ENCODE results near the gene DCBLD1.
"Not testable (repeated sequence)": the region's sequence is repeated elsewhere in the genome, so short reads cannot be mapped to it uniquely, and the experiment has no call there.

The DCBLD1 gene

DNA sequence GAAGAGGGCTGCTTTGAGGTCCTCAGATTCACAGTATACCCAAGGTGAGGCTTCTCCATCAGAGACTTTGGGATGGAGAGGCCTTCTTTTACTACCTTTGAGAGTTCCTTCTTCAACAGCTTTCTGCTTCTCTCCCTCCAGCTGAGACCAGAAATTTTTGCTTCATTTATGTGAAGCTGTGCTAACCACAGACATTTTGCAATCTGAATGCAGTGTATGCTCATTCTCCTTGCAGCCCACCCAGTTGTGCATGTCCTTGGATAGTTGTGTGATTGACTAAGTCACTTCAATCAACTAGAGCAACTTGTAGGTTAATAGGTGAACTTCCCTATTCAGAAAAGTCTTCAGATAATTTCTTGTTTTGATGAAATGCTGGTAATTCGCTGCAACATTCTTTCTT, 20.1 kb downstream of the DCBLD1 start:
- no peak for DNase-seq

DNA sequence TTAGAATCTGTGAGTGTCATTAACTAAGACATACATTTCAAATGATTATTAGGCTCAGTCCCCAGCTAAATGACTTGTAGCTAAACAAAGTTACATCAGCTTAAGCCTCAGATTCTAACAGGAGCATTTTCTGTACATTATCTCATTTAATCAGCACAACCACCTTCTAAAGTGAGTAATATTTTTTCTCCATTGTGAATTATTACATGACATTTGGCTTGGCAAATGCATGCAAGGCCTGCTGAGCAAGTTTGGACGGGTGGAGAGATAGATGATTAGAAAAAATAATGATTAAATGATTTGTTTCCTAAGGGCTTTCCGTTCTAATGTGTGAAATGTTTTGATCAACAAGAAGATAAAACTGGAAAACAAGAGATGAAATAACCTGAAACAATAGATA, 20.7 kb downstream of the DCBLD1 start:
- no peak for DNase-seq

DNA sequence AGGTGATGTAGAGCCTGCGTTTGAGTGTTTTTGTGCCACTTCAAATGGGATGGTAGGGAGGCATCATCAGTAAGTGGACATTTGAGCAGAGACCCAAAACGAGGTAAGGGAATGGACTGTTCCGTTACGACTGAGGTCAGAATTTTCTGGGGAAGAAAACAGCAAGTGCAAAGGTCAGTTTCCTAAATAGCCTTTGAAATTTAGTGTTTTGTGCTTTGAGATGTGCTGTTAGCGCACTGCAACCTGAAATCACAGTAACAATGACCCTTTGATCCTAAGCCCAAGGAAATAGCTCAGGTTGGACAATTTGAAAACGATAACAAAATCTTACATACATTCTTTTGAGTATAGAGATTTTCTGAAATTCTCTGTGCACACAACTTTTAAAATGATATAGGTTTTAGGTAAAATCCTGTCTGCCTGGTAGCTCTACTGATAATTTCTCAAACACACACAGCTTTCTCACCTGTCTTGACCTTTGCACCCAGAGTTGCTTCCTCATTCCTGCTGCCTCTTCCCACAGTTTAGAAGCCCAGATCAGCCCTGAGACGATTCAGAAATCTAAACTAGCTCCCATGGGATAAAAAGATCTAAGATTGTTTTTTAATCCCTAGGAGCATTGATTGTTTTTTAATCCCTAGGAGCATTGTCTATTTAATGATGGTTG, 22.1 kb downstream of the DCBLD1 start:
- no peak for DNase-seq

DNA sequence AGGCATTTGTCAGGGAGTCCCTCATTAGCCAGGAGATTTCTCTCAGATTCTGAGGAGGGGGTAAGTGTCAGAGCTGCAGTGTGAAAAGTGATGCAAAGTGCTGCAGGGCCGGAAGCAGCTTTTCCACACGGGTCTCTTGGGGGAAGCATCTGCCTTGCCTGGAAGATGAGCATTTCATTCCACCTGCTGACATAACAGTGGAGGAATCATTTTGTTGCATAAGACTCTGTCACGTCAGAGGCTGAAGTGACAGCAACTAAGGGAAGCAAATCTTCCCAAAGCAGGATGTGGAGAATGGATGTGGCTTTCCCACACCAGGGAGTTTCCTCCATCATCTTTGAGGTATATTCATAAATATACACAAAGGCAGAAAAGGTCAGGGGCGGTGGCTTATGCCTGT, 22.8 kb downstream of the DCBLD1 start:
- peak; percentile 63 for DNase-seq

DNA sequence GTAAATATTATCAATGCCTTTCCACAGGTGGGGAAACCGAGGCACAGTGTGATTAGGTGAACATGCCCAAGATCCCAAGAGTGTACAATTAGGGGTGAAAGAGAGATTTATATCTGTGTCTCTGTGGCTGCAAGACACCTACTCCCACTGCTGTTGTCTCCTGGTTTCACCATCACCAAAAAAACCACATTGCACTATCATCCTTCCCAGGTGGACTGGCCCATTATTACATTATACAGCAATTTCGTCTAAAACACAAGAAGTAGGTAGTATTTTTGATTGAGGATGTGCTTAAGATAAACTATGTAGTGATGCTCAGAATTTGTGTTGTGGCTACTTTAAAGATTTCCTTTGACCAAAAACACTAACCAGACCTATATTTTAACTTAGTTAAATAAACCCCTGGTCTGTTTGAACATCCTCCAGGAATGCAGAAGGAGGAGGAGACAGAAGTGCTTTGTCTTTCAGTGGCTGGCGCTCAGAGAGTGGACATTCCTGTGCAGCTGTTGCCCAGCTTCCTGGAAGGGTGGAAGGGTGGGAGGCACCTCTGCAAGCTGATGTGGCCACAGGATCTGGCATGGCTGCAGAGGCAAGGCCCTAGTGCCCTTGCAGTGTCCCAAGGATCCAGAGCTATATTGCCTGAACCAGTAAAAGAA, 23.8 kb downstream of the DCBLD1 start:
- DNase-seq: peak; percentile 53

DNA sequence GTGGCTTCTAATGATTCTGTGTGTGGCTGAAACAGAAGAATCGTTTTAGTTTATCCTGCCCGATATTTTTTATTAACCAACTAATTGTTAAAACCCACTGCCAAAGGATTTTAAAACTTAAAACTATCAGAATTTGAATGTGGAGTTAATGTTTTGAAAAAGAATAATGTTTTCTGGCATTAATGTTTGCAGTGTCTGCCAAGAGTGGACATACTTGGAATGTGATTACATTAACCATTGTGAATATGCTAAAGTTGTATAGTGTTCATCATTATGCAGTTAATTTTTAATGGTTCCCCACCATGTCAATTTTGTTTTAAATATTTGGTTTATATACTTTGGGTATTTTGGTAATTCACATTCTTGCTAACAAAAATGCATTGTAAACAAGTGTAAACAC, 24.4 kb downstream of the DCBLD1 start:
- no peak for DNase-seq

DNA sequence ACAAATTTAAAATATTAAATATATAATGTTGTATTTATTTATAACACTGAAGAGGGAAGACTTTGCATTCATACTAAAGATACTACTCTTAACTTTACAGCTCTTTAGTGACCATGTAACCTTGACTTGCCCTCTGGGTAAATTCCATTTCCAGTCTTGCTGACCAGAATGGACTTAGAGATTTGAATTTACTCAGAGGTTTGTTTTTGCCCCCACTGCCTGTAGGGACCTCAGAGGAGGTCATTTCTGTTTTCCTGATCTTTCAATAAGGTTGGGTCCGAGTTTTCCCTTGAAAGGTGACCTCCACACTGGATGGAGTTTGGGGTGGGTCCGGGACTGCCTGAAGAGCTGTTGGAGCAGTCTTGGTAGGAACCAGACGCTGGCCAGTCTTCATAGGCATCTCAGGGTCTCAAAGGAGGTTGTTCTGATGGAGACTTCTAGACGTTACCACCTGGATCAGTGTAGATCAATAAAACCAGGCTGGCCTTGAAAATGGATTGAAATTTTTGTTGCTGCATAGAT, 26.0 kb downstream of the DCBLD1 start:
- no peak for DNase-seq

DNA sequence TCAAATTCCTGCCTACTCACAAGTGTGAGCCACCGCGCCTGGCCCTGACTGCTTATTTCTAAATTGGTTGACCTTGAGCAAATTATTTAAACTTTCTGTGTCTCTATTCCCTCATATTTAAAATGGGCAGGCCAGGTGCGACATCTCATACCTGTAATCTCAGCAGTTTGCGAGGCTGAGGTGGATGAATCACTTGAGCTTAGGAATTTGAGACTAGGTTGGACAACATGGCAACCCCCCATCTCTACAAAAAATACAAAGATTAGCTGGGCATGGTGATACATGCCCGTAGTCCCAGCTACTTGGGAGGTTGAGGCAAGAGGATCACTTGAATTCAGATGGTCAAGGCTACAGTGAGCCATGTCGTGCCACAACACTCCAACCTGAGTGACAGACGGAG, 26.5 kb downstream of the DCBLD1 start:
- DNase-seq: no peak

DNA sequence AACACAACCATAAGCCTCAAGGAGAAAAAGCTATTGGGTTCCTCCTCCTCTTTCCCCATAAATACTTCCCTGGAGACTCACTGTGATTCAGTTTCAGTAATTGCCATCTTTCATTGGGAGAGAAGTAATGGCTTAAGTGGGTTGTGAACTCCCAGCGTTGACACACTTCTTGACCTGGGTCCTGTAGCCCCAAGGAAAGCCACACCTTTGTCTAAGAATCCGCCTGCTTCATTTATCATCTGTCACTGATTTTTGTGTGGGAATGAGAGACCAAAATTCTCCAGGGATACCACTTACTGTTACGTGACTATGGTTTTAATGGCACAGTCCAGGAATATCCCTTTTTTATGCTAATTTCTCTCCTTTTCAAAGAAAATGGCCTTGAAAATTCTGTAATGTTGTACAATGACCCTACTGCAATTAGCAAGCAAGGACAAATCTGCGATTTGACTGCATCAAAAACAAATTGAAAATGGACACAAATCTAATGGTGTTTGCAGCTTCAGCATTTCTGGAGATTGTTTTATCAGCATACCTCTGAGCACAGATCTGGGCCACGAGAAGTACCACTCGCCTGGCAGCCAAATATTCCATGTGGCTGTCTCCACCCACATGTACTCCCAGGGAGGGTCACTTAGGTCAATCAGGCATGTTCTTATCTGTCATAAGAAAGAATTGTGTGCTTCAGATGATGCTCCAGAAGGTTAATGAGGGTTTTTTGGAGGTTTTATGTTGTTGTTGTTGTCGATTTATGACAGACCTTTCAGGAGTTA, 29.8 kb downstream of the DCBLD1 start:
- no peak for DNase-seq

DNA sequence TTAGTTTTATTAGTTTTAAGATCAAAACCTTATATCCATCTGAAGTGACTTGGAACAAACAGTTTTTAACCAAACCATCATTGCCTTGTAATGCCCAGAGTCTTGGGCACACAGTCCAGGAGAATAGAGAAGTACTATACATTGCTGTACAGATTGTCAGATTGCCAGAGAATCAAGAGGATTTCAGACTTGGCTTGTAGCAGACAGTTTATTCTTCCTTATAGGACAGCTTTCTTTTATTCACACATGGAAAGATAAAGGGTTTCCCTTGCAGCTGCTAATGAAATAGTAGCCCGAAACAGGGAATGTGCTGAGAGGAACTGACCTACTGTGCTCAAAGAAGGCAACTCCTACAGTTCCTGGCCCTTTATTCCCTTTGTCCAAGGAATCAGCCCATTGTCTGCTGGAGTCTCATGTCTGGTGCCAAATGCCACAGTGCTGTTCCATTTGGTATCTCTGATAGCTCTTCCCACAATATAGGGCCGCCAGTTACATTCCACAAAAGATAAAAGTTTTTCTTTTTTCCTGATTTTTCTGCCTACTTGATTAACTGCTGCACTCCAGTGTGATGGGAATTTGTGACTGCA, 30.6 kb downstream of the DCBLD1 start:
- DNase-seq: no peak

DNA sequence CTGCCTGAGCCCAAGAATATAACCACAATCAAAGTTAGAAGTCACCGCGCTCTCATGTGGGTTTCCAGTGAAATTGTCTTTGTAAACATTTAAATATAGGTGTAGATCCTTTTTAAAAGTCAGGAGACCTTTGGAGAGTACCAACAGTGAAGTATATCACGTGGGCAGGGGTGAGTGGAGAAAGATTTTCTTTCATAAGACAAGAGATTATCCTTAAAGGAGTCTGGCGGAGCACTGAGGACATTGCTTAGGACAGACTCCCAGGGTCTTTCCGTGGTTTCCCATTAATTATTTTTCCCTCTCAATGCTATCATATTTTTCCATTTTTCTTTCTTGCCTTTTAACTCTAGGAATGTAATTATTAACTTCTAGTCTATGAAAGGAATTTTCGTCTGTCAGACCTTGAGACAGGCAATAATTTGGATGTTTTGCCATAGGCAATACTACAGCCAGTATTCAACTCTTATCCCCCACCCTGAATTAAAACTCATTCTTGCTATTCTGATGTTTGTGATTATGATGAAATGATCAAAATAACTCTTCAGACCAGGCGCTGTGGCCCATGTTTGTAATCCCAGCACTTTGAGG, 31.4 kb downstream of the DCBLD1 start:
- no peak for DNase-seq

DNA sequence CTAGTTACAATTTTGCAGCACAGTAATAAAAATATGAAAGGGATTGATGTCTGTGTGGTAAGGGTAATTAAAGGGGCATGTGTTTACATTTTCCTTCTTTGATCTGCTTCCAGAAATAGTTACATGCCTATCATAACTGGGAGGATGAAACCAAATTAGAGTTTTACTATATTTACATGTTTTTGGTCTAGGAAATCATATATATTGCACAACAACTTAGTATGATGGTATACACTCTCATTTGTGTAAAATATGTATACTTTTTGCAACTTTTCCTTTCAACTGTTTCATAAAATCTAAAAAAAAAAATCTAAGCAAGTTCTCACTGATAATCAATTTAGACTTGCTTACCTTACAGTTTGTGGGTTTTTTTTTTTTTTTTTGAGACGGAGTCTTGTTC, 32.2 kb downstream of the DCBLD1 start:
- DNase-seq: no peak

DNA sequence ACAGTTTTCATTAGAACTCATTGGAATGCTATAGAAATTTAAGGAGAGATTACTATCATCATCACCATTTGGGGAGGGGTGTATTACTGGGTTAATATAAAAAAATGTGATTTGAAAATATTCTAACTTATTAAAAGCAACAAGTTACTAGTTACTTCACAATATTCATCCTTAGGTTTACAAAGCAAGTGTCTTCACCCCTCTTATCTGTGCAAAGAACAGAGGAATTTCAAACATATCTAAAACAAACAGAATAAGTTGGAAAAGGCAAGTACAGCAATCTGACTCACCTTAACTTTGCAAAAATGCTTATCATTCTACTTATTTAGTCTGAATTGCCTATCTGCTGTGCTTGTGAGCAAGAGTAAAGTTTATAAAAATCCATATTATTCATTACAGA, 32.9 kb downstream of the DCBLD1 start:
- DNase-seq: no peak

DNA sequence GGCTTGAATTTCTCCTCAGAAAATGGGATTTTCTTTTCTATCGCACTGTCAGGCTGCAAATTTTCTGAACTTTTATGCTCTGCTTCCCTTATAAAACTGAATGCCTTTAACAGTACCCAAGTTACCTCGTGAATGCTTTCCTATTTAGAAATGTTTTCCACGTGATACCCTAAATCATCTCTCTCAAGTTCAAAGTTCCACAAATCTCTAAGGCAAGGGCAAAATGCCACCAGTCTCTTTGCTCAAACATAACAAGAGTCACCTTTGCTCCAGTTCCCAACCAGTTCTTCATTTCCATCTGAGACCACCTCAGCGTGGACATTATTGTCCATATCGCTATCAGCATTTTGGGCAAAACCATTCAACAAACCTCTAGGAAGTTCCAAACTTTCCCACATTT, 35.5 kb downstream of the DCBLD1 start:
- not testable (repeated sequence) for DNase-seq

DNA sequence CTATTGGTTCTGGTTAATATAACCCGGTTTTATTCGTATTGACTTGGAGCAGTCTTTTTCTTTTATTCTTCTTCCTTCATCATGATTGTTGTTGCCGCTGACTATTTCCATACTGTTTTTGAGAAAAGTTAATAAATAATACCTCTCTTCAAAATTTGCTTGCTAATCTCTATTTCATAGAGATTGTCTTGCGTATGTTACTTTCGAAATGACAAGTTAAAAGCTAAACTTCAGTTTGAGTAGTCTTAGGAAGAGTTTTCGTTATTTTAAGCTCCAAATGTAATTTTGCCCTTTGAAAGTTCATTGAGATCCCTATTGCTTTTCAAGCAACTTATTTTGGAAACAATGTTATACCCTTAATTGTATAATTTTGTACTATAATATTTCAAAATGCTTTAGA, 36.4 kb downstream of the DCBLD1 start:
- no peak for DNase-seq

DNA sequence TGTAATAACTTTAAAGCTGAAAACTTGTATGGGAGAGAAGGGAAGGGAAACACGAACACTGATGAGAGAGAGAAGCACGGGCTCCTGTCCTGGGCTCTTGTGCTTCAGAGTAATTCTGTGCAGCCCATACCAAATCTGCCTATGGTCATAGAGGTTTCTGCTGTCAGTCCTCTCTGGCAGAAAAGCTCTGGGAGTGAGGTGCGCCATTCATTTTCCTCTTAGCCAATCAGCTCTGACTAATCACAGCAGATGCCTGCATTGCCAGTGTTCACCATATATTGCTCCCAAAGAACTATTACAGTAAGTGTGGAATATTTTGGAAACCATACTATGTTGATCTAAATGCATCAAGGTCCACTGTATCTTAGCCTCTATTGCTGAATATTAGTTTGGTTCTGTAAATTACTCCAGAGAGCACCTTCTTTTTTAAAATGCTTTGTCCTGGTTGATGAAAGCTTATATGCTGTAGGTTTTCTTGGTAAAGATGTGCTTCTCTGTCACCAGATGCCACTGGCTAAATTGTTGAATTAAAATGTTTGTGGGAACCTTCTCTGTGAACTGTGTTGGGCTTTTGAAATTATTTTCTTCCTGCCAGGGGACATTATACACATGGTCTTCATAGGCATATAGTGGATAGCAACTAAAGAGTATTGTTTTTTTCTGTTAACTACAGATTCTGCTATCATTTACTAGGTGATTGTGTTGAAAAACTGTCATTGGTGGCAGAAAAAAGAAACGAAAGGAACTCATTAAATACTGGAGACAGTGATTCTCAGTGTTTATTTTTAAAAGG, 38.3 kb downstream of the DCBLD1 start:
- no peak for DNase-seq

DNA sequence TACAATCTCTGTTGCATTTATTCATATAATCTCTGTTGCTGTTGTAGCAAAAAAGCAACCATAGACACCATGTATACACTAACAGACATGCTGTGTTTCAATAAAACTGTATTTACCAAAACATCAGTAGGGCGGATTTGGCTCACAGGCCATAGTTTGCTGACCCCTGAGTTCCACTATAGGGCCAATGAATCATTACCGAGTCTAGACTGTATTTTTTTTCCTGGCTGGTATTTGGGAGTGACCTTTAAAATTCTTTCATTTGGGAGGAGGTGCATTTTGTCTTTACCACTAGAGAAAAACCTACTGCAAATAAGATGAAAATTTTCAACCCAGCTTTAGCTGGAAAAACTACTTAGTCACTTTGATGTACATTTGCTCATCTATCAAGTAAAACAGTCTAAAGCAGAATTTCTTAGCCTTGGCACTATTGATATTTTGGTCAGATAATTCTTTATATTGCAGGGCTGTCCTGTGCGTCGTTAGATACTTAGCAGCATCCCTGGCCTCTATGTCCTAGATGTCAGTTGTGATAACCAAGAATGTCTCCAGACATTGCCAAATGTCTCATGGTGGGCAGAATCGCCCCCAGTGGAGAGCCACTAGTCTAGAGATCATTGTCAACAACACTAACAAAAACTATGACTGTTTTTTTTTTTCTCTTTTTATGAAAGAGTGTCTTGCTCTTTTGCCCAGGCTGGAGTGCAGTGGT, 39.5 kb downstream of the DCBLD1 start:
- no peak for DNase-seq

DNA sequence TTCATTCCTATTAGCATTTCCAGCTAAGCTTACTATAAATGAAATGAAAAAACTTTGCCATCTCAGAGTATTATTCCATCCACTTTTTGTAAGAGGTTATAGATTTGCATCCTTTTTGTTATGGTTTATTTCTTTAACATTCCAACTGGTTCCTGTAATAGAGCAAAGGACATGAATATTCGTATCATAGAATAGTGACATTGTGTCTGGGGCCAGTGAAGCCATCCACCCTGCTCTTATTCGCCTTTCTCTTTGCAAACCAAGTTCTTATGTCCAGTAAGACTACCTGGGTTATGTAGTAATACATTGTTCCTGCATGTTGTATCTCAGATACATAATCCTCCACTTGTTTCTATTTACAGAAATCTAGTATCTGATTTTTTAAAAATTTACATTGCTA, 43.1 kb downstream of the DCBLD1 start:
- DNase-seq: no peak

DNA sequence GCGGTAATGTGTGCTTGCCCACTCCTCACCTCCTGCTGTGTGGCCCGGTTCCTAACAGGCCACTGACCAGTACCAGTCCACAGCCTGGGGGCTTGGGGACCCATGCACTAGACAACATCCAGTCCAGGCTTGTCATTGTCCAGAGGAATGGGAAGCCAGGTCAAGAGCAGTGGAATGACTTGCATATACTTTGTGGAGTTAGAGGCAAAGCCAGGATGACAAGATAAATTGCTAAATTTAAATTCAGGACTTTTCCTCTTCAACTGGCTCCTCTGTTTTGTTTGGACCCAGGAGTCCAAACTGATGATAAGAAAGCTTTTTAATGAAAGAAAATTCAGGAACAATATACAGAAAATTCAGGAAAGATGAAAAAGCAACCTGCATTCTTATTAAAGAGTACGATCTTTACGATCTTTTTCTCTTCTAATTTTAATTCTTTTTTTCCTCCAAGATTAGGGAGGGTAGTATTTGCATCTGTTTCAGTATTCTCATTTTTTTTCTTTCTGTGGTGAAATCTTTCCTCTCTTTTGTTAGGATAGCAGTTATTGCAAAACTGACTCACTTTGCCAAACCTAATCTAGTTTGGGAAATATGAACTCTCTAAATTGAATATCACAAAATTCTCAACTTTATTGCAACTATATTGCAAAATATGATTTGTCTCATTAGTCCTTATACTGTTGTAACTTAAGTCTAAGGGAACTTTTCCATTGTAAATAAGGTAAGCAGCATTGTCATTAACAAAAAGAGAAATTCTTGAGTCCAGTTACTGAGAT, 48.2 kb downstream of the DCBLD1 start:
- DNase-seq: no peak

DNA sequence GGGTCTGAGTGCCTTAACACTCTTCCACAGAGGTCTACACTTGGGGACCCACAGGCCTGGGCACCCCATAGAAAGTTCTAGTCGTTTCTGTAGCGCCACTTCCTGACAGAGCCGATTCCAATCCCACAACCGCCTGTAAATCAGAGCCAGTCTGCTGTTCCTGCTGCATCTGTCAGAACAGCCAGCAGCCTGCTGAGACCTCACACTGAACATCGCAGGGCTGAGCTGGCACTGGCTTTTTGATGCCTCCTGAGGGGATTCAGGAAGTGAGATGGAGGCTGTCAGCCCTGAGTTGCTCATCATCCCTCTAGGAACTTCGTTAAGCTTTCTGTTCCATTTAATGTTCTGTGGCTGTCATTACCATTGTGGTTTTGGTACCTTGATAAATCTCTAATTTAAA, 48.9 kb downstream of the DCBLD1 start:
- DNase-seq: no peak

Measured in HCEC 1CT (cell line).